TTC549 (cell line): Measurements from ENCODE around the gene MYPOP.

ENCODE experiments used
- FAIRE-seq: peaks from 2 replicates; lab custom pipeline; 2012; peaks lifted over from hg19 to GRCh38; lab: Jason Lieb, UNC

The MYPOP gene

GRCh38 chr19:45901912-45902650 is at the start of gene MYPOP:
TSS of gene MYPOP (minus strand) at chr19:45902613. CDS start at chr19:45901773, 840 bp downstream.
- no peak for FAIRE-seq

GRCh38 chr19:45947926-45948325 is 45.5 kb upstream of the MYPOP start:
- FAIRE-seq: no peak

GRCh38 chr19:45940515-45940805 is 38.0 kb upstream of the MYPOP start:
- FAIRE-seq: no peak

GRCh38 chr19:45939792-45940514 is 37.5 kb upstream of the MYPOP start:
- FAIRE-seq: no peak

- no peak for FAIRE-seq
Observed at GRCh38 chr19:45938733-45939319, 36.4 kb upstream of the MYPOP start.

- no peak for FAIRE-seq
Observed at GRCh38 chr19:45935267-45935666, 32.9 kb upstream of the MYPOP start.

GRCh38 chr19:45934551-45935230 is 32.3 kb upstream of the MYPOP start:
- no peak for FAIRE-seq

GRCh38 chr19:45933759-45934158 is 31.3 kb upstream of the MYPOP start:
- FAIRE-seq: no peak

GRCh38 chr19:45931055-45931454 is 28.6 kb upstream of the MYPOP start:
- no peak for FAIRE-seq

GRCh38 chr19:45929247-45929646 is 26.8 kb upstream of the MYPOP start:
- no peak for FAIRE-seq

GRCh38 chr19:45927565-45928261 is 25.3 kb upstream of the MYPOP start:
- FAIRE-seq: peak; percentile 39

GRCh38 chr19:45924891-45925447 is 22.6 kb upstream of the MYPOP start:
- FAIRE-seq: no peak

- no peak for FAIRE-seq
Observed at GRCh38 chr19:45922281-45922680, 19.9 kb upstream of the MYPOP start.

GRCh38 chr19:45920458-45920857 is 18.0 kb upstream of the MYPOP start:
- FAIRE-seq: no peak

GRCh38 chr19:45919678-45920077 is 17.3 kb upstream of the MYPOP start:
- FAIRE-seq: no peak

GRCh38 chr19:45918721-45919120 is 16.3 kb upstream of the MYPOP start:
- no peak for FAIRE-seq

GRCh38 chr19:45917421-45918091 is 15.1 kb upstream of the MYPOP start:
- no peak for FAIRE-seq

- FAIRE-seq: no peak
Observed at GRCh38 chr19:45913874-45914830, 11.7 kb upstream of the MYPOP start, which contains the start of gene NANOS2. TSS of gene NANOS2 (minus strand) at chr19:45914778. CDS start at chr19:45914693, 85 bp downstream.

- no peak for FAIRE-seq
Observed at GRCh38 chr19:45911291-45911690, 8.9 kb upstream of the MYPOP start.

GRCh38 chr19:45908956-45909355 is 6.5 kb upstream of the MYPOP start:
- FAIRE-seq: no peak
